HepG2 (cell line): ENCODE results near the gene OASL.

ENCODE experiments used
- ATF3 ChIP-seq: sonication (generic); formaldehyde crosslinking; IDR thresholded peaks from 2 replicates; pipeline ENCODE4 v1.4.0; 2020; ENCODE audit warnings: missing genetic modification reagents
- KAT2B ChIP-seq: fragments of 150-350 bp; IDR thresholded peaks from 2 replicates; pipeline ENCODE4 v1.6.1; 2014; ENCODE audit warnings: low read depth, low read length, borderline replicate concordance
- NCOA2 ChIP-seq: sonication (generic); formaldehyde crosslinking; IDR thresholded peaks from 2 replicates; pipeline ENCODE4 v1.8.0; 2022; ENCODE audit warnings: inconsistent platforms
- REST ChIP-seq, 2 experiments: IDR thresholded peaks; 2 replicates each; pipeline ENCODE4 v1.6.1; 2011 to 2012; ENCODE audit warnings: low read length in 2 of 2, borderline replicate concordance in 1 of 2, low read depth in 1 of 2, mild to moderate bottlenecking in 1 of 2, moderate library complexity in 1 of 2
- TARDBP ChIP-seq: sonication (generic); formaldehyde crosslinking; IDR thresholded peaks from 2 replicates; pipeline ENCODE4 v1.8.0; 2022; ENCODE audit warnings: mild to moderate bottlenecking, missing genetic modification reagents
- ZNF367 ChIP-seq: sonication (generic); formaldehyde crosslinking; IDR thresholded peaks from 2 replicates; pipeline ENCODE4 v1.4.0; 2020; ENCODE audit warnings: missing genetic modification reagents, borderline replicate concordance

GRCh38 chr12:120982659-120983058, 56.4 kb downstream of the OASL start:
- TF ChIP-seq TARDBP (CRISPR knock-in tag): no peak
- no peak for TF ChIP-seq KAT2B
- TF ChIP-seq ATF3 (CRISPR knock-in tag): no peak
- TF ChIP-seq ZNF367 (CRISPR knock-in tag): no peak
- no peak for TF ChIP-seq REST (IDR thresholded peaks at IDR 0.05; ENCODE audit: borderline replicate concordance in 1 of 2, low read depth in 1 of 2, low read length in 2 of 2)
- TF ChIP-seq NCOA2 (CRISPR knock-in tag): no peak
